GM12878 (cell line): ENCODE data around the gene SLC43A3. TPM values are rescaled to one million over a fixed set of nuclear protein-coding genes. Genes with fewer than 3 reads are reported as not detected.

ENCODE experiments used
- ATAC-seq: fragments of 200-7000 bp; cut with Tn5 transposase; 3 replicates; pipeline ENCODE4 v1.9.1; 2020; ENCODE audit warnings: mild to moderate bottlenecking, moderate library complexity
- BruUV-seq: library from RNA; stranded (reverse); fragments of 400-500 nt; replicated peaks from 2 replicates; lab custom pipeline; 2021; lab: Mats Ljungman, UMichigan
- CTCF ChIA-PET: fragments of 300-600 bp; sonication (Branson Sonifier 250); formaldehyde crosslinking; extraction: SDS; loops from one replicate; lab custom pipeline; 2021; ENCODE audit warnings: inconsistent platforms; lab: Yijun Ruan, JAX
- POLR2A ChIA-PET: fragments of 350-600 bp; formaldehyde crosslinking; extraction: SDS; loops from one replicate; lab custom pipeline; 2021; ENCODE audit warnings: inconsistent platforms; lab: Charles Lee
- RAD21 ChIA-PET: fragments of 300-600 bp; sonication (Branson Sonifier 250); formaldehyde crosslinking; loops from one replicate; lab custom pipeline; 2023; ENCODE audit warnings: antibody characterized with exemption; ENCODE audit not compliant: unreplicated experiment; lab: Charles Lee
- SMC1A ChIA-PET: fragments of 300-600 bp; sonication (Branson Sonifier 250); formaldehyde crosslinking; loops from one replicate; lab custom pipeline; 2023; ENCODE audit not compliant: unreplicated experiment, uncharacterized antibody; lab: Charles Lee
- DNase-seq: peaks from one replicate; pipeline ENCODE4 v3.0.0-alpha.2; 2011; ENCODE audit warnings: low read depth, low spot score
- FAIRE-seq: peaks from 3 replicates; lab custom pipeline; 2011; peaks lifted over from hg19 to GRCh38; lab: Jason Lieb, UNC
- H2AFZ ChIP-seq: 2 replicates; pipeline ENCODE4 v1.6.0; 2011; ENCODE audit warnings: low read depth, low read length, control low read depth; ENCODE audit not compliant: control insufficient read depth
- H3K27ac ChIP-seq: 2 replicates; pipeline ENCODE4 v1.5.1; 2011; ENCODE audit warnings: control low read depth; ENCODE audit not compliant: control insufficient read depth, insufficient read depth
- H3K27me3 ChIP-seq, 2 experiments: replicated peaks in 1 of 2; 2 replicates each; pipeline versions ENCODE4 v1.6.0 to v1.6.1; 2011; ENCODE audit warnings: low read length in 1 of 2; ENCODE audit not compliant: control insufficient read depth in 2 of 2, insufficient read depth in 2 of 2
- H3K36me3 ChIP-seq, 2 experiments: 2 replicates each; pipeline ENCODE4 v1.5.1; 2011; ENCODE audit warnings: low read length in 1 of 2; ENCODE audit not compliant: control insufficient read depth in 2 of 2, insufficient read depth in 2 of 2
- H3K4me1 ChIP-seq: 2 replicates; pipeline ENCODE4 v1.6.1; 2011; ENCODE audit warnings: mild to moderate bottlenecking, low read length, moderate library complexity, mixed read lengths; ENCODE audit not compliant: control insufficient read depth, insufficient read depth
- H3K4me2 ChIP-seq: 2 replicates; pipeline ENCODE4 v1.6.0; 2011; ENCODE audit warnings: control low read depth; ENCODE audit not compliant: control insufficient read depth, insufficient read depth
- H3K4me3 ChIP-seq: fragments of 200-600 bp; sonication (generic); 2 replicates; pipeline ENCODE4 v1.5.1; 2016
- H3K79me2 ChIP-seq: 2 replicates; pipeline ENCODE4 v1.6.0; 2011; ENCODE audit warnings: low read length; ENCODE audit not compliant: control insufficient read depth, insufficient read depth
- H3K9ac ChIP-seq: 2 replicates; pipeline ENCODE4 v1.8.0; 2011; ENCODE audit warnings: low read length, control low read depth, mixed read lengths; ENCODE audit not compliant: control insufficient read depth, insufficient read depth
- H3K9me3 ChIP-seq: replicated peaks from 3 replicates; pipeline ENCODE4 v1.5.1; 2011; ENCODE audit warnings: mild to moderate bottlenecking, low read length; ENCODE audit not compliant: control insufficient read depth, insufficient read depth
- H4K20me1 ChIP-seq: 2 replicates; pipeline ENCODE4 v1.6.0; 2011; ENCODE audit not compliant: control insufficient read depth, insufficient read depth
- SMARCA5 ChIP-seq: fragments of 450-650 bp; IDR thresholded peaks from 2 replicates; pipeline ENCODE4 v1.6.1; 2017; ENCODE audit warnings: mild to moderate bottlenecking
- SMC3 ChIP-seq: IDR thresholded peaks from 2 replicates; pipeline ENCODE4 v1.6.1; 2011; ENCODE audit warnings: low read length, improper control_type of control experiment, borderline replicate concordance
- TAF1 ChIP-seq: IDR thresholded peaks from 2 replicates; pipeline ENCODE4 v1.6.1; 2011; ENCODE audit warnings: mild to moderate bottlenecking, low read depth, low read length, borderline replicate concordance
- TCF12 ChIP-seq: IDR thresholded peaks from 2 replicates; pipeline ENCODE4 v1.6.1; 2011; ENCODE audit warnings: low read depth, mild to moderate bottlenecking, low read length
- WRNIP1 ChIP-seq: IDR thresholded peaks from 2 replicates; pipeline ENCODE4 v1.6.1; 2011; ENCODE audit warnings: low read depth, low read length, improper control_type of control experiment, borderline replicate concordance
- ZBED1 ChIP-seq: IDR thresholded peaks from 2 replicates; pipeline ENCODE4 v1.6.1; 2016; ENCODE audit warnings: borderline replicate concordance
- WGBS: methylation state at CpG from one replicate; pipeline ENCODE4 v1.1.6; 2016; ENCODE audit warnings: low lambda C conversion rate; ENCODE audit not compliant: insufficient replicate concordance, insufficient coverage; ENCODE audit errors: missing lambda C conversion rate; 5-methylcytosine and 5-hydroxymethylcytosine counted together
- in situ Hi-C: fragments of 300-500 bp; cut with MboI; formaldehyde crosslinking; loops from 9 replicates; pipeline ENCODE4 v1.14.3; 2018; ENCODE audit warnings: mixed read lengths
- intact Hi-C: fragments of 100-400 bp; cut with micrococcal nuclease; formaldehyde crosslinking; loops from one replicate; pipeline ENCODE4 v1.14.2; 2022; ENCODE audit not compliant: unreplicated experiment
- polyA plus RNA-seq, 11 experiments: library from polyadenylated mRNA; depleted of rRNA in 4 of 11; unstranded in 6 of 11; stranded (reverse) in 5 of 11; fragments of >200 nt; fragmentation: Nextera tagmentation in 4 of 11; fragmentation: Illumina TruSeq in 1 of 11; extraction: Ambion mirVana in 4 of 11; extraction: Trizol in 1 of 11; gene quantifications; 1 replicate in 1 of 11; 2 replicates in 10 of 11; pipeline versions ENCODE4 v1.2.1 to v1.2.3, GENCODE V29; 2011 to 2016; ENCODE audit warnings: inconsistent platforms in 2 of 11, missing spikeins in 2 of 11, low read depth in 1 of 11
- total RNA-seq, 4 experiments: library from RNA; depleted of rRNA in 3 of 4; stranded (reverse); fragments of >200 nt in 3 of 4; fragmentation: Illumina TruSeq in 1 of 4; extraction: Trizol in 1 of 4; gene quantifications; 2 replicates each; pipeline versions ENCODE4 v1.2.1 to v1.2.3, GENCODE V29; 2013 to 2021
- TF ChIP-seq, protein P1 (sequence below): IDR thresholded peaks from 2 replicates; pipeline ENCODE4 v1.6.1; 2012; ENCODE audit warnings: low read depth, low read length, improper control_type of control experiment
- TF ChIP-seq, protein P2 (sequence below): IDR thresholded peaks from 2 replicates; pipeline ENCODE4 v1.6.1; 2012; ENCODE audit warnings: improper control_type of control experiment, low read depth, low read length; ENCODE audit not compliant: insufficient replicate concordance
- TF ChIP-seq, protein P3 (sequence below): fragments of 450-650 bp; IDR thresholded peaks from 2 replicates; pipeline ENCODE4 v1.6.1; 2017; ENCODE audit warnings: mild to moderate bottlenecking, moderate library complexity

SLC43A3 gene
- total and polyA plus RNA-seq, 10 of the 15 experiments (the other 5 are each of a cell fraction or from before 2014, with no cell fraction given): 37.5 to 237 (median 132) TPM

DNA sequence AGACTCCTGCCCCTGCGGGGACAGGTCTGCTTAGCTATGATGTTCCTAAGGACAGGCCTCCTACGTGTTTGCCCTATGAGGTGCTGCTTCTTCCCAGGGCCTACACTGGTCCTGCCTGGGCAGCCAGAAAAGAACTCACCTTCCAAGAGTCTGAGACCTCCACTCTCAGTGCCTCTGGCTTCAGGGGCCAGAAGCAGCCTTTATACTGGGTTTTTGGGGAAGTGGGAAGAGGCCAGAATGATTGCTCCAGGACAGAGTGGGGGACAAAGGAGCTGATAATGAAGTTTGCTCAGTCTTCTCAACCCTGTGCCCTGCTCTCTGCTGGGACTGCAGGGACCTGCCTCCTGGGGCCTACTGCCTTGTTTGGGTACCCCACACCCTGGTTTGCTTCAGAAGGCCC is 45.9 kb downstream of the SLC43A3 start, which contains the start of gene PRG3:
Gene PRG3 (minus strand): TSS at position 176 of the 400 bp plus-strand sequence. CDS start 442 bp downstream, outside the sequence.
- POLR2A ChIA-PET: interaction anchor here (0.7 kb wide), 1 partner anchor 27 kb away, joined by 3 read pairs; no protein-coding TSS in a partner anchor
- BruUV-seq: no TSS peak
- DNase-seq: no peak

More for the DNA sequence above, 45.9 kb downstream of the SLC43A3 start, which contains the start of gene PRG3:
- CTCF ChIA-PET: no interaction called here
- Histone ChIP-seq H3K79me2 (no peaks in the 10 kb centered on the region), H3K4me1 (no peaks in the 10 kb centered on the region), H3K36me3 (no peaks in the 10 kb centered on the region), H3K9me3 (no peaks in the 10 kb centered on the region), H3K9ac (no peak within 1 kb of the TSS), H3K4me2 (no peak within 1 kb of the TSS), H3K27me3 (no peaks in the 10 kb centered on the region; a peak in 1 of 4 replicates), H3K27ac (no peak within 1 kb of the TSS), H3K4me3 (no peak within 1 kb of the TSS), H4K20me1 (no peaks in the 10 kb centered on the region), H2AFZ (no peak within 1 kb of the TSS)
- SMC1A ChIA-PET: no interaction called here
- RAD21 ChIA-PET: no interaction called here
- 20% methylated on average over 2 of the region's 2 CpGs for WGBS
- in situ Hi-C loops (no loop called here), intact Hi-C loops (no loop called here)
- no peak for TF ChIP-seq ZBED1
- no peak for TF ChIP-seq SMARCA5
- TF ChIP-seq SMC3: no peak
- TF ChIP-seq, protein P1, sequence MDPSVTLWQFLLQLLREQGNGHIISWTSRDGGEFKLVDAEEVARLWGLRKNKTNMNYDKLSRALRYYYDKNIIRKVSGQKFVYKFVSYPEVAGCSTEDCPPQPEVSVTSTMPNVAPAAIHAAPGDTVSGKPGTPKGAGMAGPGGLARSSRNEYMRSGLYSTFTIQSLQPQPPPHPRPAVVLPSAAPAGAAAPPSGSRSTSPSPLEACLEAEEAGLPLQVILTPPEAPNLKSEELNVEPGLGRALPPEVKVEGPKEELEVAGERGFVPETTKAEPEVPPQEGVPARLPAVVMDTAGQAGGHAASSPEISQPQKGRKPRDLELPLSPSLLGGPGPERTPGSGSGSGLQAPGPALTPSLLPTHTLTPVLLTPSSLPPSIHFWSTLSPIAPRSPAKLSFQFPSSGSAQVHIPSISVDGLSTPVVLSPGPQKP: no peak
- no peak for TF ChIP-seq TCF12
- TF ChIP-seq WRNIP1: no peak
- TF ChIP-seq, protein P2, sequence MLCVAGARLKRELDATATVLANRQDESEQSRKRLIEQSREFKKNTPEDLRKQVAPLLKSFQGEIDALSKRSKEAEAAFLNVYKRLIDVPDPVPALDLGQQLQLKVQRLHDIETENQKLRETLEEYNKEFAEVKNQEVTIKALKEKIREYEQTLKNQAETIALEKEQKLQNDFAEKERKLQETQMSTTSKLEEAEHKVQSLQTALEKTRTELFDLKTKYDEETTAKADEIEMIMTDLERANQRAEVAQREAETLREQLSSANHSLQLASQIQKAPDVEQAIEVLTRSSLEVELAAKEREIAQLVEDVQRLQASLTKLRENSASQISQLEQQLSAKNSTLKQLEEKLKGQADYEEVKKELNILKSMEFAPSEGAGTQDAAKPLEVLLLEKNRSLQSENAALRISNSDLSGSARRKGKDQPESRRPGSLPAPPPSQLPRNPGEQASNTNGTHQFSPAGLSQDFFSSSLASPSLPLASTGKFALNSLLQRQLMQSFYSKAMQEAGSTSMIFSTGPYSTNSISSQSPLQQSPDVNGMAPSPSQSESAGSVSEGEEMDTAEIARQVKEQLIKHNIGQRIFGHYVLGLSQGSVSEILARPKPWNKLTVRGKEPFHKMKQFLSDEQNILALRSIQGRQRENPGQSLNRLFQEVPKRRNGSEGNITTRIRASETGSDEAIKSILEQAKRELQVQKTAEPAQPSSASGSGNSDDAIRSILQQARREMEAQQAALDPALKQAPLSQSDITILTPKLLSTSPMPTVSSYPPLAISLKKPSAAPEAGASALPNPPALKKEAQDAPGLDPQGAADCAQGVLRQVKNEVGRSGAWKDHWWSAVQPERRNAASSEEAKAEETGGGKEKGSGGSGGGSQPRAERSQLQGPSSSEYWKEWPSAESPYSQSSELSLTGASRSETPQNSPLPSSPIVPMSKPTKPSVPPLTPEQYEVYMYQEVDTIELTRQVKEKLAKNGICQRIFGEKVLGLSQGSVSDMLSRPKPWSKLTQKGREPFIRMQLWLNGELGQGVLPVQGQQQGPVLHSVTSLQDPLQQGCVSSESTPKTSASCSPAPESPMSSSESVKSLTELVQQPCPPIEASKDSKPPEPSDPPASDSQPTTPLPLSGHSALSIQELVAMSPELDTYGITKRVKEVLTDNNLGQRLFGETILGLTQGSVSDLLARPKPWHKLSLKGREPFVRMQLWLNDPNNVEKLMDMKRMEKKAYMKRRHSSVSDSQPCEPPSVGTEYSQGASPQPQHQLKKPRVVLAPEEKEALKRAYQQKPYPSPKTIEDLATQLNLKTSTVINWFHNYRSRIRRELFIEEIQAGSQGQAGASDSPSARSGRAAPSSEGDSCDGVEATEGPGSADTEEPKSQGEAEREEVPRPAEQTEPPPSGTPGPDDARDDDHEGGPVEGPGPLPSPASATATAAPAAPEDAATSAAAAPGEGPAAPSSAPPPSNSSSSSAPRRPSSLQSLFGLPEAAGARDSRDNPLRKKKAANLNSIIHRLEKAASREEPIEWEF: no peak
- no peak for TF ChIP-seq TAF1
- TF ChIP-seq, protein P3, sequence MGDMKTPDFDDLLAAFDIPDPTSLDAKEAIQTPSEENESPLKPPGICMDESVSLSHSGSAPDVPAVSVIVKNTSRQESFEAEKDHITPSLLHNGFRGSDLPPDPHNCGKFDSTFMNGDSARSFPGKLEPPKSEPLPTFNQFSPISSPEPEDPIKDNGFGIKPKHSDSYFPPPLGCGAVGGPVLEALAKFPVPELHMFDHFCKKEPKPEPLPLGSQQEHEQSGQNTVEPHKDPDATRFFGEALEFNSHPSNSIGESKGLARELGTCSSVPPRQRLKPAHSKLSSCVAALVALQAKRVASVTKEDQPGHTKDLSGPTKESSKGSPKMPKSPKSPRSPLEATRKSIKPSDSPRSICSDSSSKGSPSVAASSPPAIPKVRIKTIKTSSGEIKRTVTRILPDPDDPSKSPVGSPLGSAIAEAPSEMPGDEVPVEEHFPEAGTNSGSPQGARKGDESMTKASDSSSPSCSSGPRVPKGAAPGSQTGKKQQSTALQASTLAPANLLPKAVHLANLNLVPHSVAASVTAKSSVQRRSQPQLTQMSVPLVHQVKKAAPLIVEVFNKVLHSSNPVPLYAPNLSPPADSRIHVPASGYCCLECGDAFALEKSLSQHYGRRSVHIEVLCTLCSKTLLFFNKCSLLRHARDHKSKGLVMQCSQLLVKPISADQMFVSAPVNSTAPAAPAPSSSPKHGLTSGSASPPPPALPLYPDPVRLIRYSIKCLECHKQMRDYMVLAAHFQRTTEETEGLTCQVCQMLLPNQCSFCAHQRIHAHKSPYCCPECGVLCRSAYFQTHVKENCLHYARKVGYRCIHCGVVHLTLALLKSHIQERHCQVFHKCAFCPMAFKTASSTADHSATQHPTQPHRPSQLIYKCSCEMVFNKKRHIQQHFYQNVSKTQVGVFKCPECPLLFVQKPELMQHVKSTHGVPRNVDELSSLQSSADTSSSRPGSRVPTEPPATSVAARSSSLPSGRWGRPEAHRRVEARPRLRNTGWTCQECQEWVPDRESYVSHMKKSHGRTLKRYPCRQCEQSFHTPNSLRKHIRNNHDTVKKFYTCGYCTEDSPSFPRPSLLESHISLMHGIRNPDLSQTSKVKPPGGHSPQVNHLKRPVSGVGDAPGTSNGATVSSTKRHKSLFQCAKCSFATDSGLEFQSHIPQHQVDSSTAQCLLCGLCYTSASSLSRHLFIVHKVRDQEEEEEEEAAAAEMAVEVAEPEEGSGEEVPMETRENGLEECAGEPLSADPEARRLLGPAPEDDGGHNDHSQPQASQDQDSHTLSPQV: no peak
- FAIRE-seq: no peak
- ATAC-seq: no peak; the same call in 2 of the 3 replicates
